HG03558 (cell line): ENCODE results near the gene ELOVL1.

Experiments used
- ATAC-seq: cut with Tn5 transposase; IDR thresholded peaks from one replicate; pipeline ENCODE4 v1.9.1; 2021; ENCODE audit warnings: moderate number of reproducible peaks; ENCODE audit not compliant: unreplicated experiment; ENCODE audit errors: extremely low read depth

The ELOVL1 gene

DNA sequence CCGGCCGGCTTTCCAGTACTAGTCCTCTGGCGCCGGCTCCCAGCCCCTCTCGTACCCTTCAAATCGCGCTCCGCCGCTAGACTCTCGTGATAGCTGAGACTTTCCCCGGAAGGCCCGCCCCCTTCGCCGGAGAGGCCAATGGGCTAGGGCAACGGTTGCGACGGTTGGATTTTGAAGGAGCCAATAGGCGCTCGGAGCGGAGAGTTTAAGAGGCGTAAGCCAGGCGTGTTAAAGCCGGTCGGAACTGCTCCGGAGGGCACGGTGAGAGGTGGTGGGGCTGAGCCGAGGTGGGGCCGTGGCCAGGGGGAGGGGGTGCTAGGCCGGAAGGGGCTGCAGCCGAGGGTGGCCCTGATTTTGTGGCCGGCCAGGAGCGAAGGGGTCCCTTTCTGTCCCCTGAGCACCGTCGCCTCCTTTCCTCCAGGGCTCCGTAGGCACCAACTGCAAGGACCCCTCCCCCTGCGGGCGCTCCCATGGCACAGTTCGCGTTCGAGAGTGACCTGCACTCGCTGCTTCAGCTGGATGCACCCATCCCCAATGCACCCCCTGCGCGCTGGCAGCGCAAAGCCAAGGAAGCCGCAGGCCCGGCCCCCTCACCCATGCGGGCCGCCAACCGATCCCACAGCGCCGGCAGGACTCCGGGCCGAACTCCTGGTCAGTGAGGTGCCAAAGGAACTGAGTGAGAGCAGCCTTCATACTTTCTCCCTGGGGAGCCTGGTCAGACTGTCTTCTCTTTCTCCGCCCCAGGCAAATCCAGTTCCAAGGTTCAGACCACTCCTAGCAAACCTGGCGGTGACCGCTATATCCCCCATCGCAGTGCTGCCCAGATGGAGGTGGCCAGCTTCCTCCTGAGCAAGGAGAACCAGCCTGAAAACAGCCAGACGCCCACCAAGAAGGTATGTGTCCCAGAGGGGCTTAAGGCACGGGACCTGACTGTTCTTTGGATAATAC lies 8.8 kb downstream of the ELOVL1 start, which contains the start of gene CDC20:
CDC20 (plus strand) TSS at position 236 of the 948 bp plus-strand sequence; CDS start at position 471, 235 bp downstream.
- ATAC-seq: peak; percentile 83

DNA sequence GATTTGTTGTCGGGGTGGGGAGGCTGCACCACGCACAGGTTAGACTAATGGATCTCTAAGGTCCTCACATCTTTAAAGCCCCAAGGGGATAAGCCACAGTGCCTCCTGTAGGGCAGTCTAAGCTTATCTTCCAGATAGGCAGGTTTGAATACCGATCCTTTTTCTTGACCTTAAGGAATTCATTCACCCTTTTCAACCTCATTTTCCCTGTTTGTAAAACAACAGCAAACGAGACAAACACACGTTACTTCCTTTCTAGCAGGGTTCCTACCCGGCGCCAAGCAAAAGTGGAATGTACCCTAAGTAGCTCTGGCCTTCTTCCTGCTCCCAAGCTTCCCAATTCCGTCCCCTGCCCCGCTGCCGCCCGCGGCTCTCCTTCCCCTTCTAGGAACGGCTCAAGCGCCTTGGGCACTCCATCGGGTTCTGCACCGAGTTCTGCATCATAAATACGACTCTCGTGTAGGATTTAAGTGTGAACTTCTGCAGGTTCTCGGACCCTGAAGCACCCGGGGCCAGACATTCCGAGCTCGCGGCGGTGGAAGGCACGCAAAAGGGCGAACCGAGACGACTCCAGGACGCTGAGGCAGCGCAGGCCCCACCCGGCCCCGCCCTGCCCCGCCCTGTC lies 9.6 kb downstream of the ELOVL1 start:
- no peak for ATAC-seq

DNA sequence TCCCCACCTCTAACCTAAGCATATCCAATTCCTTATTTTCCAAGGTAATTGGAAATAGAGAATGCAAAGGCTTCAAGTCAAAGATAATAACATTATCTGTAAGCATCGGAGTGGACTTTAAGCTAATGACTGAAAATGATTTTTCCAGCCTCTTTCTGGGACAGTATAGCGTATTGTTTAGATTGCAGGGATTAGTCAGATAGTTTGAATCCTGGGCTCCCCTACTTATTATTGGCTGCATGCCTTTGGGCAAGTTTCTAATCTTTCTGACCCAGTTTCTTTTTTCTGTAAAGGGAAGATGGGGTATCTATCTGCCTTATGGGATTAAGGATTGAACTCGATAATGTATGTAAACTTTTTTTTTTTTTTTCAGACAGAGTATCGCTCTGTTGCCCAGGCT lies 10.6 kb downstream of the ELOVL1 start:
- ATAC-seq: no peak

DNA sequence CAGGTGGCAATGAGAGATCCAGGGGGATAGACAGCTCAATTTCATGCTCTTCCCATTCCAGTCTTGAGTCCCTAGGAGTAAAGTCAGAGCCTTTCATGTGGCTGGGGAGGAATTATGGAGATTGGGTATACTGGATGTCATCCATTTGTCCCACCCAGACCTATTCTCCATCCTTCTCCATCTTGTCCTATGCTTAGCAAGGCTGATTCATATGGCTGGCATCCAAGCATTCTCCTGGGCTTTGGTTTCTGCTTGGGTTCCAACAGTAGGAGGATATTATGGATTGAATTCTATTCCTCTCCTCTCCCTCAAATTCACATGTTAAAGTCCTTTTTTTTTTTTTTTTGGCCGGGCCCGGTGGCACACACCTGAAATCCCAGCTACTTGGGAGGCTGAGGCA lies 12.9 kb downstream of the ELOVL1 start:
- no peak for ATAC-seq

DNA sequence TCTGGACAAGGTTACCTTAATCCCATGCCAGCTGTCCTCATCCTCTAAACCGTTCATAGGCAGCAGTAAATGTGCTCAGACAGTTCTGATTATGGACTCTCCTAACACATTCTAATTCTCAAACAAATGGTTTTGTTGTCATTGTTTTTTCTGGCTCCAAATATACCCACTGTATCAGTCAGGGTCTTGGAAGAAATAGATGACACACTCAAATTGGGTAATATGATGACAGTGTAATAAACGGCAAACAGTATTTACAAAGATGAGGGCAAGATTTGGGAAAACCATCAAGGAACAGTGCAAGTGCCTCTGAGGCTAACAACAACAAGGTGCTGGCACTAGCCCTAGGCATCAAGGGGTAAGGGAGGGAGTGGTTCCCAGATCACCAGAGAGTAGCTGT lies 13.3 kb downstream of the ELOVL1 start:
- no peak for ATAC-seq

DNA sequence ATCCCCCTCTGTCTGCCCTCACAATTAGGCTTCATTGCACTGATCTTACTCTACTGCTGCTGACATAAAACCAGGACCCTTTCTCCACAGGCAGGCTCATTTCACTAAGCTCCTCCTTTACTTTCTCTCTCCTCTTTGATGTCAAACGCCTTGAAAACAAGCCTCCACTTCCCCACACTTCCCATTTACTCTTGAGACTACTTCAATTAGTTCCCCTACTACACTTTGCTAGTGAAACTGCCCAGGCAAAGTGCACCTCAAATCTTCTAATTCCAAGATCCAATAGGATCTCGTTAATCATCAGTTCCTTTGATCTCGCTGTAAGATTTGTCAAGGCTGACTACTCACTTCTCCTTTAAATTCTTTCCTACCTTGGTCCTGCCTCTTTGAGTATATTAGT lies 14.9 kb downstream of the ELOVL1 start:
- ATAC-seq: no peak

DNA sequence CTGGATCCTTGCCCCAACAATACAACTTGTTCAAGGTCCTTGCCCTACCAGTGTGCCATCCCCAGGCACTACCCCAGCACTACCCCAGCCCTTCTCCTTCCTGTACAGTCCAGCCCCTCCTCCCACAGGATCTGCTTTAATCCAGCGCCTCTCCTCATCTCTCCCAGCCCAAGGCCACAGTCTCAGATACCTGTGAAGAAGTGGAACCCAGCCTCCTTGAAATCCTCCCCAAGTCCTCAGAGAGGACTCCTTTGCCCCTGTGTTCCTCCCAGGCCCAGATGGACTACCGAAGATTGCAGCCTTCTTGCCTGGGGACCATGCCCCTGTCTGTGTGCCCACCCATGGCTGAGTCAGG lies 15.5 kb downstream of the ELOVL1 start:
- ATAC-seq: no peak

DNA sequence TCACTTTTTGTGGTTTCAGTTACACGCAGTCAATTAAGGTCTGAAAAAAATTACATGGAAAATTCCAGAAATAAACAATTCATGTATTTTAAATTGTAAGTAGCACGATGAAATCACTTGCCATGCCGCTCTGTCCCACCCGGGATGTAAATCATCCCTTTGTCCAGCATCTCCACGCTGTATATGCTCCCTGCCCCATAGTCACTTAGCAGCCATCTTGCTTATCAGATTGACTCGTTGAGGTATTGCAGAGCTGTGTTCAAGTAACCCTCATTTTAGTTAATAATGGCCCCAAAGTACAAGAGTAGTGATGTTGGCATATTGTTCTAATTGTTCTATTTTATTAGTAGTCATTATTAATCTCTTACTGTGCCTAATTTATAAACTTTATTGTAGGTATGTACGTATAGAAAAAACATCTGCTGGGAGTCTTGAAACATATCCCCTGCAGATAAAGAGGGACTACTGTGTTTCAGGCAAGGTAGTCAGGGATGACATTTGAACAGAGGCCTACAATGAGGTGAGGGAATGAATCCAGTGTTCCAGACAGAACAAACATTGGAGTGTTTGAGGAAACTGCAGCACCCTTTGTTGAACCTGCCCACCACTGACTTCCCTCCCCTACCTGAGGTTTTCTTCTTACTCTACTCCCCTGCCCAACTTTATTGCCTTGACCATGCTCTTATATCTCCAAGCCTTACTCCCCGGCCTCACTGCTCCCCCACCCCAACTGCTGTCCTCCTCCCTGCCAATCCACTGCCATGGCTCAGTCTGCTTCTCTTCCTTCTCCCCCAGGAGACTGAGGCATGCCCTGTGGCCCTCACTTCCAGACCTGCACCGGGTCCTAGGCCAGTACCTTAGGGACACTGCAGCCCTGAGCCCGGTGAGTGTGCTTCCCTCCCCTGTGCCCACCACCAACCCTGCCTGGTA lies 16.1 kb downstream of the ELOVL1 start:
- no peak for ATAC-seq

DNA sequence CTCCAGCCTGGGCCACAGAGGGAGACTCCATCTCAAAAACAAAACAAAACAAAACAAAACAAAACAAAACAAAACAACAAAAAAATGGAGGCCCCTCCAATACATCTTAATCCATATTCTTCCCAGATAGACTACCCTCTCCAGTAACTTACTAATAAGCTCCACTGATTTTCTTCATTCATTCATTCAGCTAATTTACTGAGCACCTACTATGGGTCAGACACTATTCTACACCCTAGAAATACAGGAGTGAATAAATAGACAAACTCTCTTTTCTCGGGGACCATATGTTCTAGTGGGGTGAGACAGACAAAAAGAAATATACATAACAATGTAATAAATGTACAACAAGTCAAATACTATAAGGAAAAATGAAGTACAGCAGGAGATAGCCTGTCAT lies 16.8 kb downstream of the ELOVL1 start:
- no peak for ATAC-seq

DNA sequence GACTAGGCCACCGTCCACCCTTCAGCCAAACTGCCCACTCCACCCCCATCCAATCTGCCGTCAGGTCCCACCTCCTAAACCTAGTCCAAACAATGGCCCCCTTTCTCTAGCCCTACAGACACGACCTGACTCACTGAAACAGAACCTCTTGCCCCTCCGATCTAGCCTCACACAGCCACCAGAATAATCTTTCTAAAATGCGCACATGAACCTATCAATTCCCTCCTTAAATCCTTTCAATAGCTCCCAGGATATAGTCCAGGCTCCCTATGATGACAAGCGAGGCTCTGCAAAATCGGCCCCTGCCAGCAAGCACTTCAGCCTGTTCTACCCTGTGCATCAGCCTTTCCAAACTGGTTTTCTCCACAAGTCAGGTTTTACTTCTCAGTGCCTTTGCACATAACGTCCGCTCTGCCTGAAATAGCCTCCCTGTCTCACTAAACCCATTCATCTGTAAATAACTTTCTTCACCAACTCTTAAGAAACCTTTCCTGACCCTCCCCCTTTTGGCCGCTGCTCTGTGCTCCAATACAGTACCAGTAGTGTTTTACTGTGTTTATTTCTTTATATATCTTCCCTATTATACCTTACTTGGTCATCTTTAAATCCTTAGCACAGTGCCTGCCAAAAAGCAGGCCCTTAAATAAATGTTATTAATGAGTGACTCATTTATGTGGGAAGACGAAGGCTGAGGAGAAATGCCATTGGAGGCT lies 18.1 kb downstream of the ELOVL1 start:
- ATAC-seq: no peak

DNA sequence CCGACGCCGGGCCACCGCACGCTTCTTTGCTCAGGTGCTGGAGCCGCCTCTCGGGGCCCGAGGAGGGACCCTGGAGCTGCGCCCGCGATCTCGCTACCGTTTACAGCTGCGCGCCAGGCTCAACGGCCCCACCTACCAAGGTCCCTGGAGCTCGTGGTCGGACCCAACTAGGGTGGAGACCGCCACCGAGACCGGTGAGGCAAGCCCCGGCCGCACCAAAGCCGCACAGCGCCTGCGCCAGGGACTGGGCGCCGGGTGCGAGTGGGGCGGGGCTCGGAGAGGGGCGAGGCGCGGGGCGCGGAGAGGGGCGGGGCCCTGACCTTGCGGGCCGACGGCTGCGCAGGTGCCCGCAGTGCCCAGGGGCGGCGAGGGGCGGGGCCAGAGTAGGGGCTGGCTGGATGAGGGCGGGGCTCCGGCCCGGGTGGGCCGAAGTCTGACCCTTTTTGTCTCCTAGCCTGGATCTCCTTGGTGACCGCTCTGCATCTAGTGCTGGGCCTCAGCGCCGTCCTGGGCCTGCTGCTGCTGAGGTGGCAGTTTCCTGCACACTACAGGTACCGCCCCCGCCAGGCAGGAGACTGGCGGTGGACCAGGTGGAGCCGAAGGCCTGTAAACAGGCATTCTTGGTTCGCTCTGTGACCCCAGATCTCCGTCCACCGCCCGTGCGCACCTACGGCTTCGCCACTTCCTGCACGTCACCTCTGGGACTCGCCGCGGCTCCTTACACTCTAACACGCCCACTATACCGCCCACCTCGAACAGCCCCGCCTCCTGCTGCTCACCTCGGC lies 18.8 kb downstream of the ELOVL1 start:
- no peak for ATAC-seq

DNA sequence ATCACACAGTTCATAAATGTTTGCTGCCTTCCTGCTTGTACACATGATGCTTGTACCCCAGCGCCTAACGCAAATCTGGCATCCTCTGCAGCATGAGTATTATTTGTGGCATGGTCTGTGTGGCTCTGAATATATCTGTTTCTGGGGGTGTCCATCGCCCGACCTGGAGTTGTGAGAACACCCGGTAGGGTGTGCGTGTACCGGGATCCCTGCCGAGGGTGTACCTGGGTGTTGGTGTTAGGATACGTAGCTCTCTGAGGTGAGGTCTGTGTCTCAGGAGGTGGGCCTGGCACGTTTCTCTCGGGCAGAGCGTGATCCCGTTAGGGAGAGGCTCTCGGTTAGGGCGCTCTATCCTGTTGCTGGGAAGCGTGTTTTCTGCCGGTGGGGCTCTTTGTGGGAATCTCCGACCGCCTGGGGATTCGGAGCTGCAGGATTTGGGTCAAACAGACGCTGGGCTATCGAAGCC lies 19.4 kb downstream of the ELOVL1 start:
- ATAC-seq: no peak

DNA sequence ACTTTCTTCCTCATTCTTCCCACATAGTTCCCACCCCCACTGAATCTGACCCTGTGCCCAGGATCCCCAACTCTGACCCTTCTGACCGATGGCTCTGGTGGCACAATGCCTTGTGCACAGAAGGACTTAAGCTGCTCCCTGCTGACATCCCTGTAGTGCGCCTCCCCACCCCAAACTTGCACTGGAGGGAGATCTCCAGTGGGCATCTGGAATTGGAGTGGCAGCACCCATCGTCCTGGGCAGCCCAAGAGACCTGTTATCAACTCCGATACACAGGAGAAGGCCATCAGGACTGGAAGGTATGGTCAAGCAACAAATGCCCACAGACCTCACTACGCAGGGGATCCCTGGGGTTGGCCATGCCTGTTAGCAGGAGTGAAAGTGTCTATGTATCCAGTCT lies 21.2 kb downstream of the ELOVL1 start:
- ATAC-seq: no peak

DNA sequence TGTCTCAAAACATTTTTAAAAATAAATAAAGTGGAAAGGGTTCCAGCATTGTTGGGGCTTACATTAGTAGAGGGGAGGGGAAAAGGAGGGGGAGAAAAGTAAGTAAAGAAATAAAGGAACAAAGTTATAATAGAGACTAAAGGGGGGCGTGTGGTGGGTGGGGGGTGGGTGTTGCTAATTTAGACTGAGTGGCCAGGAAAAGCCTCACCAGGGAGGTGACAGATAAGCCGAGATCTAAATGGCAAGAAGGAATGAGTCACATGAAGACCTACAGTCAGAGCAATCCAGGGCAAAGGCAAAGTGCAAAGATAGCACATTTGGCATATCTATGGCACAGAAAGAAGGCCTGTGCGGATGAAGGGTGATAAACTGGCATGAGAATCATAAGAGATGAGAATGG lies 22.7 kb downstream of the ELOVL1 start:
- no peak for ATAC-seq

DNA sequence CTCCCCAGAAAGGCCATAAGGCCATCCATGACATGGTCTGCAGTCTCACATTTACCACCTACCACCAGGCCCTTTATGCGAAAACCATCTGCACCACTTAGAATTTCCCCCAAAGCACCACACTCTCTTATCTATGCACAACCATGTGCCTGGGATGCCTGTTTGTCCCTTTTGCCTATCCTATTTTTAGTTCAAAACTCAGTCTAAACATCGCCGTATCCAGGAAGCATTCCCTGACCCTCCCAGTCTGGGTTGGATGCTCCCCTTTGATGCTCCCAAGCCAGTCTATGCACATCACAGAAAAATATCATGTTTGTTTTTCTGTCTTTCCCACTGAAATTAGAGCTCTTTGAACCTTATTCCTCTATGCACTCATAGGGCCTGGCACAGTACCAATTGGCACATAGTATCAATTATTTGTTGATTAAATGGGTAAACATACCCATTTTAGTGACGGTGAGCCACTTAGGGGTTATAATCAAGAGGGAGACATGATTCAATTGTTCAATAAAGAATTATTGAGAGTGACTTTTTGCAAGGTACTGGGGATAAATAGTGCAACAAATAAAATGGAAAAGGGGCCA lies 23.5 kb downstream of the ELOVL1 start:
- ATAC-seq: no peak

DNA sequence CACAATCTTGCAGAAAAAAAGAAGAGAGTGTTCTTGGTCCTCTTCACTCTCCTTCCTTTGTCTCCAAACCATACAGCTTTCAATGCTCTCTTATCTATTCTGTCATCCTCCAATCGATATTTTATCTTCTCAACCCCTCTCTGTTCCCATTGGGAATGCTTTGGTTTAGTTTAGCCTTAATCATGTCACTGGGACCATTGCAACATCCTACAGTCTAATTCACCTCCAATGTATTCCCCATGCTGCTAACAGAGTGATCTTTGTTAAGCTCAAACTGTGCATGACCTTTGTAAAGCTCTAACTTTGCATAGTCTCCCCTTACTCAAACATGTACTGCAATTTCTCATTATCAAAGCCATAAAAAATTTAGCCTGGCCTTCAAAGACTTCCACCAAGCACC lies 27.3 kb downstream of the ELOVL1 start:
- no peak for ATAC-seq

DNA sequence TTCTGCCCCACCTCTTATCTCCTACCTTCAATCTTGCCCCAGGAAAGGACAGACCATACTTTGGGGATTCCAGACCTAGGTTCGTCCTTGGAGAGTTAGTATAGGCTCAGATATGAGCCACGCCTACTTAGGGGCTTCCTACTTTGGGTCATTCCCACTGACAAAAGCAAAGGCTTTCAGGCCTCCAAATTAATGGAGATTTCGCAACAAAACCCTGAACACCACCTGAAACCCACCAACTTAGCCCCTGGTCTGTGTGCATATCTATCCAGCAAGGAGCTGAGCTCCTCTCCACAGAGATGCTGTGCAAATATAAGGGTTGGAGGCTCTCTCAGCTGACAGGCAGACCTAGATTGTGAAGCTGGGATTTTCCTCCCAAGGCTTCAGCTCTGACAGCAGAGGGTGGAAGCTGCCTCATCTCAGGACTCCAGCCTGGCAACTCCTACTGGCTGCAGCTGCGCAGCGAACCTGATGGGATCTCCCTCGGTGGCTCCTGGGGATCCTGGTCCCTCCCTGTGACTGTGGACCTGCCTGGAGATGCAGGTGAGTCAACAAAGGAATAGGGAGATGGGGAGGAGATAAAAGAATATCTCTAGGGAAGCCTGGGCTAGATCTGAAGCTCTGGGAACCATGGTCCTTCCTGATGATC lies 28.1 kb downstream of the ELOVL1 start:
- ATAC-seq: no peak

DNA sequence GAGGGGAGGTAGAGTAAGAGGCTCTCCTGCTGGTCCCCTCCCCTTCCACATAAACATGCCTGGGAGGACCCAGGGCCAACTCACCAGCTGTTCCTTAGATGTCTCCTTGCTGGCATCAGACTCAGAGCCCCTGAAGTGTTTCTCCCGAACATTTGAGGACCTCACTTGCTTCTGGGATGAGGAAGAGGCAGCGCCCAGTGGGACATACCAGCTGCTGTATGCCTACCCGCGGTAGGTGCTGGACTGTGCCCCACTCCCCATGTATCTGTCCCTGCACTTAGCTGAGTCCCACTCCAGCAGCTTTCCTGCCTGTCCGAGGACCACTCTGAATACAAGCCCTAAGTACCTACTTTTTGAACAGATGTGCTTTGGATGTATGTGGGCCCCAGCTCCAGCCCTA lies 29.8 kb downstream of the ELOVL1 start:
- no peak for ATAC-seq
